OCI-LY3 (cell line): ENCODE measurements around the gene PEPD.

Experiments used
- H2AFZ ChIP-seq: fragments of 200-600, 300-600 bp; shearing (Covaris generic); 2 replicates; pipeline ENCODE4 v1.6.0; 2014; ENCODE audit warnings: antibody characterized with exemption, low read depth, low read length
- H3K27ac ChIP-seq: fragments of 200-600, 300-600 bp; sonication (generic); 2 replicates; pipeline ENCODE4 v1.5.1; 2014; ENCODE audit warnings: mild to moderate bottlenecking, low read length, moderate library complexity, mixed read lengths
- H3K27me3 ChIP-seq: fragments of 200-600, 300-600 bp; sonication (generic); 2 replicates; pipeline ENCODE4 v1.6.1; 2014; ENCODE audit warnings: low read depth, low read length, mixed read lengths
- H3K36me3 ChIP-seq: fragments of 200-600, 300-600 bp; sonication (generic); replicated peaks from 2 replicates; pipeline ENCODE3; 2014; ENCODE audit warnings: low read depth, low read length, mixed read lengths
- H3K4me1 ChIP-seq: fragments of 300-600, 200-600 bp; sonication (generic); 2 replicates; pipeline ENCODE4 v1.6.1; 2014; ENCODE audit warnings: low read length, mixed read lengths
- H3K4me2 ChIP-seq: fragments of 200-600, 300-600 bp; sonication (generic); 2 replicates; pipeline ENCODE4 v1.6.1; 2014; ENCODE audit warnings: low read length, mixed read lengths
- H3K4me3 ChIP-seq: fragments of 300-600, 200-600 bp; sonication (generic); 2 replicates; pipeline ENCODE4 v1.5.1; 2014; ENCODE audit warnings: antibody characterized with exemption, mild to moderate bottlenecking, low read length, moderate library complexity
- H3K79me2 ChIP-seq: fragments of 300-600, 200-600 bp; shearing (Covaris generic); 2 replicates; pipeline ENCODE4 v1.6.1; 2014; ENCODE audit warnings: mild to moderate bottlenecking, low read length, mixed read lengths
- H3K9ac ChIP-seq: fragments of 300-600, 200-600 bp; shearing (Covaris generic); 2 replicates; pipeline ENCODE4 v1.6.0; 2014; ENCODE audit warnings: mild to moderate bottlenecking, low read length, moderate library complexity
- H3K9me3 ChIP-seq: fragments of 200-600, 300-600 bp; shearing (Covaris generic); 2 replicates; pipeline ENCODE4 v1.6.1; 2014; ENCODE audit warnings: low read length, mixed read lengths; ENCODE audit not compliant: insufficient read depth
- H4K20me1 ChIP-seq: fragments of 200-600, 300-600 bp; sonication (generic); 2 replicates; pipeline ENCODE4 v1.6.1; 2016; ENCODE audit warnings: low read length, mixed read lengths; ENCODE audit not compliant: insufficient read depth
- EZH2phosphoT487 ChIP-seq: fragments of 200-600 bp; shearing (Covaris generic); IDR thresholded peaks from 2 replicates; pipeline ENCODE4 v1.6.1; 2018; ENCODE audit warnings: antibody characterized with exemption, mixed run types, low read depth
- TF ChIP-seq, protein P1 (sequence below): fragments of 200-600, 300-600 bp; sonication (generic); IDR thresholded peaks from 2 replicates; pipeline ENCODE4 v1.5.1; 2014; ENCODE audit warnings: antibody characterized with exemption, low read length, low read depth

PEPD gene

DNA sequence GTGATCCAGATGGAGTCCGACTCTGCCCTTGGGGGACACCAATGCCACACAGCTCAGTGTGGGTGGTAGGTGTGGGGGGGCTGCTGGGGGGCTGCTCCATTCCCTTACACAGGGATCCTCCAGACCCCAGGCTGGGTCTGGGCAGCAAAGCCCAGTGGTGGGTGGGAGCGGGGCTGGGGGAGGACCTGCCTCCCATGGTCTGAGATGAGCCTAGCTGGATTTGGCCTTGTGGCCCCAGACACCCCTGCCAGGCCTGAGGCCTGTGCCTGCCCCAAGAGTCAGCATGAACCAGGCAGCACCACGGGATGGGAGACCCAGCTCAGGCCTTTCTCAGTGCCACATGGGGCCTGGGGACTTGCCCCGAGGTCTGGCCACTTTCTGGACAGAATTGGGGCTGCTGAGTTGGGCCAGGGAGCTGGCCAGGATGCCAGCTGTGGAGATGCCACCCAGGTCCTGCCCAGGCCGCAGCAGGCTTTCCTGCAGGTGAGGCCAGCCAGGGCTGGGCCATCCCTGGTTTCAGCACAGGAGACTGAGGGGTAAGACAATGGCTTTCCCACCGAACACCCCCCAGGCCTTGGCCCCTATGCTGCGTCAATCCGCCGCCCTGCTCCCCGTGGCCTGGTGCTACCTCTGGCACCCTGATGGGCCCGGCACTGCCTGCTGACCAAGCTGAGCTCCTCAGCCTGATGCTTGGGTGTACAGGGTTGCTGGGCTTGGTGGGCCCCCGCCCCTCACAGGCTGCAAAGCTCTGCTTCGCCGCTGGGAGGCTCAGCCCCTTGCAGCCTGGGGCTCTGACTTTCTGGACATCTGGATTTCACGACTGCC, 123.8 kb downstream of the PEPD start:
- TF ChIP-seq EZH2phosphoT487 = no peak
- TF ChIP-seq, protein P1, sequence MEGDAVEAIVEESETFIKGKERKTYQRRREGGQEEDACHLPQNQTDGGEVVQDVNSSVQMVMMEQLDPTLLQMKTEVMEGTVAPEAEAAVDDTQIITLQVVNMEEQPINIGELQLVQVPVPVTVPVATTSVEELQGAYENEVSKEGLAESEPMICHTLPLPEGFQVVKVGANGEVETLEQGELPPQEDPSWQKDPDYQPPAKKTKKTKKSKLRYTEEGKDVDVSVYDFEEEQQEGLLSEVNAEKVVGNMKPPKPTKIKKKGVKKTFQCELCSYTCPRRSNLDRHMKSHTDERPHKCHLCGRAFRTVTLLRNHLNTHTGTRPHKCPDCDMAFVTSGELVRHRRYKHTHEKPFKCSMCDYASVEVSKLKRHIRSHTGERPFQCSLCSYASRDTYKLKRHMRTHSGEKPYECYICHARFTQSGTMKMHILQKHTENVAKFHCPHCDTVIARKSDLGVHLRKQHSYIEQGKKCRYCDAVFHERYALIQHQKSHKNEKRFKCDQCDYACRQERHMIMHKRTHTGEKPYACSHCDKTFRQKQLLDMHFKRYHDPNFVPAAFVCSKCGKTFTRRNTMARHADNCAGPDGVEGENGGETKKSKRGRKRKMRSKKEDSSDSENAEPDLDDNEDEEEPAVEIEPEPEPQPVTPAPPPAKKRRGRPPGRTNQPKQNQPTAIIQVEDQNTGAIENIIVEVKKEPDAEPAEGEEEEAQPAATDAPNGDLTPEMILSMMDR = no peak
- H3K36me3 ChIP-seq = no peaks in the 10 kb centered on the region
- H4K20me1 ChIP-seq = no peaks in the 10 kb centered on the region
- no peaks in the 10 kb centered on the region for H3K27me3 ChIP-seq
- H3K79me2 ChIP-seq = no peaks in the 10 kb centered on the region
- no peaks in the 10 kb centered on the region for H3K9me3 ChIP-seq
- no peaks in the 10 kb centered on the region for H3K4me1 ChIP-seq
- H3K27ac ChIP-seq = no peak overlapping the region
- H3K4me2 ChIP-seq = no peak overlapping the region
- H2AFZ ChIP-seq = no peak overlapping the region
- no peak overlapping the region for H3K4me3 ChIP-seq
- H3K9ac ChIP-seq = no peak overlapping the region

DNA sequence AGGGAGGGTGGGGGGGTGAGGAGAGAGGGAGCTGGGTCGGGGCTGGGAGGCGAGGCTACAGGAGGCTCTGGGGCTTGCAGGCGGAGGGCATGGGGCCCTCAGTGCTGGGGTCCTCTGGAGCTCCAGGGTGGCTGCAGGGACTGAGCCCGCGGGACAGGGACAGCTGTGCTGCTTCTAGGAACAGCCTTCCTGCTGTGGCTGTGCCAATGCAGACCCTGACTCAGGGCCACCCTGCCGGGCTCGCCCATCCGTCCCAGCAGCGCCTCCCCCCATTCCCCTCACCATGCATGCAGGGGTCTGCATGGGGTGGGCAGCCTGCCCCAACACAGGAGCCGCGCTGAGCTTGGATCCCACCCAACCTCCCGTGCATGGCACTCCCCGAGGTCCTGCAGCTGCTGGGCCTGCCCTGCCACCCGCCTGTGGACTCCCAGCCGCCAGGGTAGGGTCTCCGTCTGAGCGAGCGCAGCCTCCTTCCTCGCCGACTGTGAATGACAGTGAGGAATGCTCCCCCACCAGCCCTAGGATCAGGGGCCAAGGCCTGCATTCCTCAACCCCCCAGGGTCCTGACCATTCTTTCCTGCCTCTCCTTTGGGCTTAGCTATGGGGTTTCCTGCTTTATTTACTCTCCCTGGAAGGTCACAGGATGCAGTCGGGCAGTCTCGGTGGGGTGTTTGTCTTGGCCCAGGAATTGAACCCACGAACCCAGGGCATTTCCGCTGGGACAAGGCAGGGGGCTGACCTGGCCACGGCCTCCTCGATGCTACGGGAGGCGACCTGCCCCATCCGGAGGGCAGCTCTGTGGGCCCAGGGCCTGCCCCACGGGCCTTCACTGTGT, 124.7 kb downstream of the PEPD start:
- no peak for TF ChIP-seq EZH2phosphoT487
- TF ChIP-seq, protein P1 = no peak
- Histone ChIP-seq H4K20me1 (no peaks in the 10 kb centered on the region), H3K4me1 (no peaks in the 10 kb centered on the region), H3K4me2 (no peak overlapping the region), H3K79me2 (no peaks in the 10 kb centered on the region), H3K27ac (no peak overlapping the region), H3K9me3 (no peaks in the 10 kb centered on the region), H2AFZ (no peak overlapping the region), H3K36me3 (no peaks in the 10 kb centered on the region), H3K27me3 (no peaks in the 10 kb centered on the region), H3K9ac (no peak overlapping the region), H3K4me3 (no peak overlapping the region)

DNA sequence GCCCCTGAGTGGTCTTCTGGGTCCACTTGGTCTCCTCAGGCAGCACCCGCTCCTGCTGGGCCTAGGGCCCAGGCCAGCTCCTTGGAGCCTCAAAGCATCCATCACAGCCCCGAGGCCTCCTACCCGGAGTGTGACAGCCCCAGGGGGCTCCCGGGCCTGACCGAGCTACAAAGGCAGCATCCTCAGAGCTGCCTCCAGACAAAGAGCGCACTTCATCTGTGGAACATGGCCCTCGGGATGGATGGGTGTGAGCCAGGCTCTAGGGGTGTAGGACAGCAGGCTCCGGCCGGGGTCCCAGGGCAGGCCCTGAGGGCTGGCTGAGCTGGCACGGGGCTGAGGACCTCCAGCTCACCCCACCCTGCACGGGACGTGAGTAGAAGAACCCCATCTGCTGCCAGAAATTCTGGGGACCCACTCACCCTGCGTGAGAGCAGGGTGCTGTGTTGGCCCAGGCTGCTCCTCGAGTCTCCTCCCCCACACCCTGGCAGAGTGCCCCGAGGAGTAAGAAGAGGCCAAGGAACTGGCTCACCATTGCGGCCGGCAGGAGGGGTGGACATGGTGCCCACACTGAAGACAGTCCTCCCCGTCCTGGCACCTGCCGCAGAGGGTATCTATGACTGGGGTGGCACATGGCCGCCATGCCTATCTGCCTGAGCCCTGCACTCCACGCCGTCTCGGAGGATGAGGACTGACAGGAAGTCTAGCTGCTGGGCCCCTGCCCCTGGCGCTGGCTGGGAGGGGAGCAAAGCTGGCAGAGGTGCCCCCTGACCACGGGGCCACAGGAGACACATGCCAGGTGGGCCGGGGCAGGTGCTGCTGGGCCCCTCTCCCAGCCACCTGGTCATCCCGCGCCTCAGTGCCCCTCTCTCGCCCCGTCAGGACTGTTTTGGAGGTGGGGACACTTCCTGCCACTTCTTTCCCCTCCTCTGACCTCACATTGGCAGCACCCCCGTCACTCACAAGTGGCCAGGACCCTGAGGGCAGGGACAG, 125.7 kb downstream of the PEPD start:
- H3K27me3 ChIP-seq = no peaks in the 10 kb centered on the region
- H4K20me1 ChIP-seq = peaks cover under 1% of the 10 kb centered on the region; the same call in 1 of the 2 replicates
- H2AFZ ChIP-seq = no peak overlapping the region
- no peak overlapping the region for H3K4me3 ChIP-seq
- no peaks in the 10 kb centered on the region for H3K9me3 ChIP-seq
- H3K27ac ChIP-seq = no peak overlapping the region
- TF ChIP-seq EZH2phosphoT487 = no peak
- TF ChIP-seq, protein P1 = no peak
- no peaks in the 10 kb centered on the region for H3K36me3 ChIP-seq
- H3K9ac ChIP-seq = no peak overlapping the region
- no peak overlapping the region for H3K4me2 ChIP-seq
- no peaks in the 10 kb centered on the region for H3K4me1 ChIP-seq
- no peaks in the 10 kb centered on the region for H3K79me2 ChIP-seq
